GM18499 (cell line): ENCODE measurements around the gene B3GALT5.

ENCODE experiments used
- ATAC-seq: cut with Tn5 transposase; IDR thresholded peaks from one replicate; pipeline ENCODE4 v1.9.1; 2021; ENCODE audit warnings: moderate number of reproducible peaks; ENCODE audit not compliant: insufficient read depth, unreplicated experiment

Gene B3GALT5

GRCh38 chr21:39602076-39602689 lies 10.6 kb upstream of the B3GALT5 start:
- no peak for ATAC-seq

- ATAC-seq, result no peak
Measured at GRCh38 chr21:39602793-39603192, 9.9 kb upstream of the B3GALT5 start.

DNA sequence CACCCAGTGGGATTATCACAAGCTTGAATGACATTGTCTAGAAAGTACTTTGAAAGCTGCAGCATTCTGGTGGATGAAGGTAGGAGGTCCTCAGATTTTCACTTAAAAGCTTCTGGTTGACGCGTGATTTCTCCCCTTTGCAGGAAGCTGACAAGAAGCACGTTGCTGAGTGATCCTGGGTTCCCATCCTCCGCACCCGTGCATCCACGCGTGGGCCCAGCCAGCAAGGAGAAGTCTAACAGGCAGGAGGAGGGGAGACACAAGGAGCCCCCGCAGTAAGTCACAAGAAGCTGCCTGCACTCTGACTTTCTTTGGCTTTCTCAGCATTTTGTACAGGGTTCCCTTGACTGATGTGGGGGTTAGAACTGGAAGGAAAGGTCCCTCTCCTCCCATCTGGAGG lies 7.8 kb upstream of the B3GALT5 start:
- ATAC-seq, result no peak

- ATAC-seq, result no peak
Measured at GRCh38 chr21:39610703-39611102, 2.0 kb upstream of the B3GALT5 start.

- ATAC-seq, result no peak
Measured at GRCh38 chr21:39611551-39612190, 1.1 kb upstream of the B3GALT5 start.

GRCh38 chr21:39613041-39613934 lies 548 bp downstream of the B3GALT5 start:
- ATAC-seq, result no peak

GRCh38 chr21:39616211-39616772 lies 3.6 kb downstream of the B3GALT5 start:
- ATAC-seq, result no peak

GRCh38 chr21:39620856-39621255 lies 8.1 kb downstream of the B3GALT5 start:
- ATAC-seq, result no peak

DNA sequence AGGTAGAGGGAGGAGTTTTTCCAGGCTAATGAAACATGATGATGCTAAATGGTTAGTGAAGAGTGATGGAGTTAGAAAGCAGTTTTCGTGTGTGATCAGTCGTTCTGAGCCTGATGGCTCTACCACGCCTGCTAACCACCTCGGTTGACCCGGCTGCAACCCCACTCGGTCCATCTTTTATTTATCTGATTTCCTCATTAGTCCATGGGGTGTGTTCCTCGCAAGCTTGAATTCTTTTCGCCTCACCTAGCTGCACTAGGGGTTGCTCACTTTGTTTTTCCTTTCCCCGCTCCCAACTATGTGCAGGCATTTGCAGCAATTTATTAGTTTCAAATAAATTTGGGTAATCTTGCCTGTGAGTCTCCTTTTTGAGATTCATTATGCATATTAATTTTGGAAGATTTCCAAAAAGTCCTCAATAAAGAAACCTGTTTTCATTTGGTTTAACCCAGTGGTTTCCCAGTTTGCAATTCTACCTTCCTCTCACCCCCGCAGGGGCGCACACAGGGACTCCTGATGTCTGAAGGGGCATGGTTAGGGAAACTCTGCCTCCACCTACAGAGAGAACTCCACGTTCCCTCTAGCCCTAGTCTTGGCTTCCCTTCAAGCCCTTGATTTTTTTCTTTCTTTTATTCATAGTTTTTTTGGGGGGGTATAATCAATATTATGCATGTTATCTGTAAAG lies 12.6 kb downstream of the B3GALT5 start:
- no peak for ATAC-seq

GRCh38 chr21:39628385-39628784 lies 15.6 kb downstream of the B3GALT5 start:
- ATAC-seq, result no peak

GRCh38 chr21:39630191-39630591 lies 17.5 kb downstream of the B3GALT5 start:
- no peak for ATAC-seq

- no peak for ATAC-seq
Measured at GRCh38 chr21:39630827-39631226, 18.1 kb downstream of the B3GALT5 start.

- no peak for ATAC-seq
Measured at GRCh38 chr21:39631842-39632562, 19.3 kb downstream of the B3GALT5 start.

- ATAC-seq, result no peak
Measured at GRCh38 chr21:39632796-39633442, 20.2 kb downstream of the B3GALT5 start.

DNA sequence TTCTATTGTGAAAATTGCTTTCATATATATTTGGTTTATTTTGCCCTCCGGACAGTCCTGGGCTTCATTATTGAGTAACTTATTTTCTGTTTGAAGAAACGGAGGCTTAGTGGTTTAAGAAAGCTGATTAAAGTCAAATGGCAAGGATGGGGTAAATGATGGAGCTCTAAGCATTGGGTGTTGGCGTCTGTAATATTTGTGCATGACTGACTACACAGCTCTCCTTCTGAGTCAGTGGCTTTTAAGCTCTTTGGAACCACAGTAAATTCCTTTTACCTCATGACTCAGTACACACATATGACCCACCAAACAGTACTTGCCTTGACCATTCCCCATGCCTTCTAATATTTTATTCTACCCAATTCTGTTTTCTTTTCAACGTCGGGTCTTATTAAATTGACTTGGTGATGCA lies 21.0 kb downstream of the B3GALT5 start:
- no peak for ATAC-seq

DNA sequence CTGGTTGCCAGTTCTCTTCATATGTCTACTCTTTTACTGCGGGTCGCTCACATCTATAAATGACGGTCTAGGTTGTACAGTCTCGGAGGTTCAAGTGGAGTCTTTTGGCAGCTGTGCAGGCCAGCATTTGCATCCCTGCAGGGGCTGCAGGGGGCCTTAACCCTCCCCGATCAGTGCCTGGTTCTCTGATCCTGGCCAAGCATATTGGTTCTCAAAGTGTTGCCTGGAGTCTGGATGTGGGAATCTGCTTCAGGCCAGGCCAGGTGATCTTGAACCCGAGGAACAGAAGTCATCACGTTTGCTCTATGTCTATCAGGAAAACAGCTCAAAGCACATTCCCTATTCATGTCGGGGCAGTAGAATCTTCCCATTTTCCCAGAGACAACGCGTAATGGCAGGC lies 21.8 kb downstream of the B3GALT5 start:
- ATAC-seq, result no peak

GRCh38 chr21:39637197-39637970 lies 24.6 kb downstream of the B3GALT5 start:
- ATAC-seq, result no peak

DNA sequence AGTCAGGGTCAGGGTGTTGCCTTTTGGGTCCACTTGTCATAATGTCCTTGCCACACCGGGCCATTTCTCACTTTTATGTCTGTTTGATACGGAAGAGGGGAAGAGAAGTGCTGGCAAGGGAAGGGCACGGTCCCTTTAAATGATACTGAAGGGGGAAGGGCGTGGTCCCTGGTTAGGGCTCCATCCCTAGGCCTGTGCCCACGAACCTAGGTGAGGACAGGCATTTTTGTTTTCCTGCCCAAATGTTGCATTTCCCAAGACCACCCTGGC lies 25.2 kb downstream of the B3GALT5 start:
- no peak for ATAC-seq

DNA sequence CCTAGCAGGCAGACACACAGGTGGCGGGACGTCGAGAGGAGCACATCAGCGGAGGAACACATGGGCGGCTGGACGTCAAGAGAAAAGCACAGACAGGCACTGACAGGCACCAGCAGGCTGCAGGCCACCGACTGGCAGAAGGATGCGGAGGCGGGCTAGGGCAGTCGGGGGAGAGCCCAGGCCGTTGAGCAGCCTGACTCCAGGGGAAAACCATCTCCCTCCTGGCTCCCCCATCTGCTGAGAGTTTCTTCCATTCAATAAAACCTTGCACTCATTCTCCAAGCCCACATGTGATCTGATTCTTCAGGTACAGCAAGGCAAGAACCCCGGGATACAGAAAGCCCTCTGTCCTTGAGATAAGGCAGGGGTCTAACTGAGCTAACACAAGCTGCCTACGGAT lies 25.5 kb downstream of the B3GALT5 start:
- ATAC-seq, result no peak
